ENCODE data around the gene DYRK1A.
A peak's percentile ranks its signal among the peaks of the same experiment; 100 is the strongest.
"Not testable (repeated sequence)": the region's sequence is repeated elsewhere in the genome, so short reads cannot be mapped to it uniquely, and the experiment has no call there.

Gene DYRK1A

DNA sequence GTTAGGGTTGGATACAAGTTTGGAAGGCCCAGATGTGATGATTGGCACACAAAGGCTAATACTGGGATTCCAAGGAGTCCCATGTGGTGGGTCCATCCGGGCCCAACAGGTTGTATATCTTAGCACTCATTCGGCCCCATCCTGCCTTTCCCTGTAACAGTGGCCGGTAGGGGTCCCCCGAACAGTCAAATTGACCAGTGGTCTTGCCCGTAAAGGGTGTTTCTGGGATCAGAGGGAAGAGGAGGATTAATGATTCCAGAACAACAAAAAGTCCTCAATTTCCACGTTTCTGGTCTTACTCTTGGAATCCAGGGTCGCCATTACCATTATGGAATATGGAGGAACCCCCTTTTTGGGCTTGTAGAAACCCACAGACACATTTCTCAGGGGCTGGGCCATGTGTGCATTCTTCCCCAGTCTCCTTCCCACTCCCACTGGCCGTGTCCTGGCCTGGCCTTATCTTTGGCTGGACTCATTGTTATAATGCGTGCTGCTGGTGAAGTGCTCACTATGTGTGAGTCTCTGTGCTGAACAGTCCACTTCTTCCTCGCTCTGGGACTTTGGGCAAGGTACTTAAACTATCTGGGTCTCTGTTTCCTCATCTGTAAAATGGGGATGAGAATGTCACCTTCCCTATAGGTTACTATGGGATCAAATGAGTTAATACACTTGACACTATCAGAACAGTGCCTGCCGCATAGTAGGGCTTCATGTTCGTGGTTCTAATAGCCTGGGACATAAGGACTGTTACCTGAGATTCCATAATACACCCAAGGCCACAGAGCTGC is 161.8 kb downstream of the DYRK1A start:
- no peak for DNase-seq (ENCODE audit: low read depth)

DNA sequence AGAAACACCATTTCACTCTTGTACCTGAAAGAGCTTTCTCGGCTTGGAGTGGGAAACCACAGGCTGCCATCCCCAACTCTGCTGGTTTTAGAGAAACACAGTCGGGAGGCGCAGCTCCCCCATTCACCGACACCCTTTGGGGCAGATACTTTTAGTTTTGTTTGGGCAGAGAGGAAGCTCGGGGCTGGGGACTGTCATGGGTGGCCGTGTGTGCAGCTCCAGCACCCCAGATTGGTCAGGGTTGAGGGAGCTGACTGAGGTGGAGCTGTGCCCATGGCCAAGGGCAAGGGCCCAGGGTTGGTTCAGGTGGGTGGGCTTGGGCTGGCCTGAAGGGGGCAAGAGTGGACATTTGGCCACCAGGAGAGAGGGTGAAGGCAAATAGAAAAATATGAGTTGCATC is 163.1 kb downstream of the DYRK1A start:
- DNase-seq (ENCODE audit: low read depth): no peak

DNA sequence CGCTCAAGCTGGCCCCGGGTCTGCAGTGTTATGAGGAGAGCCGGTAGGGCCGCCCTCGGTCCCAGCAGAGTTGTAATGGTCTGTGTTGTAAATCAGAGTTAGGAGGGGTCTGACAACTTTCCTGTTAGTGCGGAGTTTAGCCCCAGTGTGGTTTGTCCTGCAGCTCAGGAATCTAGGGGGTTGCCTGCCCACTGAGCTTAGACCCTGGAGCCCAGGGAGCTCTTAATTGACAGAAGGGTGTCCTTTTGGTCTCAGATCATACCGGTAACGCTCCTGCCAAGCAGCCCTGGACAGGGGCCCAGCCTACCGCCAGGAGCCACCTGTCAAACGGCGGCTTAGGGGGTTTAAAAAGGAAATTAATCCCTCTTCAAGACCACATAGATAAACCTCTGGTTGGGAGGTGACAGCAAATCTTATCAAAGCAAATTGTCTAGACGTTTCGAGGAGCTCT is 164.4 kb downstream of the DYRK1A start:
- no peak for DNase-seq (ENCODE audit: low read depth)

DNA sequence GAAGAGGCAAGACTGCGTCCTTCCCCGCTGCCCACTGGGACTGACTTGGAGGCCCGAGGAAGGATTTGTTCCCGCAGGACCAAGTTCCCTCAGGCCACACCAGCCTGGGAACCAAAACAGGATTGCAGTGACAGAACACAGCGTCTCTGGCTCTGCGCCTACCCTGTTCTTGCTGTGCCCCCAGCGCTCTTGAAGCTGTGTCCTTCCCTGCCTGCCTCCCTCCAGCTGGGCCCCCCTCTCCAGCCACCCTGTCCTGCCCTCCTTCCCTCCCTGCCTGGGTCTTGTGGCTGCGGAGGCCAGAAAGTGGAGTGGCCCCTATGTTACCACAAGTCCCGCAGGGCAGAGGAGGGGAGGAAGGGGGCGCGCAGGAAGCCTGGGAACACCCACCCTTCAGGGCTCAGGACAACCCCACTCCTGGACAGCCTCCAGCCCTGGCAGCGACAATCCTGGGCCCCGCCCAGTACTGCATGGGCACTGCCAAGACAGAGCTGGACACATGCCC is 164.9 kb downstream of the DYRK1A start:
- DNase-seq (ENCODE audit: low read depth): no peak

DNA sequence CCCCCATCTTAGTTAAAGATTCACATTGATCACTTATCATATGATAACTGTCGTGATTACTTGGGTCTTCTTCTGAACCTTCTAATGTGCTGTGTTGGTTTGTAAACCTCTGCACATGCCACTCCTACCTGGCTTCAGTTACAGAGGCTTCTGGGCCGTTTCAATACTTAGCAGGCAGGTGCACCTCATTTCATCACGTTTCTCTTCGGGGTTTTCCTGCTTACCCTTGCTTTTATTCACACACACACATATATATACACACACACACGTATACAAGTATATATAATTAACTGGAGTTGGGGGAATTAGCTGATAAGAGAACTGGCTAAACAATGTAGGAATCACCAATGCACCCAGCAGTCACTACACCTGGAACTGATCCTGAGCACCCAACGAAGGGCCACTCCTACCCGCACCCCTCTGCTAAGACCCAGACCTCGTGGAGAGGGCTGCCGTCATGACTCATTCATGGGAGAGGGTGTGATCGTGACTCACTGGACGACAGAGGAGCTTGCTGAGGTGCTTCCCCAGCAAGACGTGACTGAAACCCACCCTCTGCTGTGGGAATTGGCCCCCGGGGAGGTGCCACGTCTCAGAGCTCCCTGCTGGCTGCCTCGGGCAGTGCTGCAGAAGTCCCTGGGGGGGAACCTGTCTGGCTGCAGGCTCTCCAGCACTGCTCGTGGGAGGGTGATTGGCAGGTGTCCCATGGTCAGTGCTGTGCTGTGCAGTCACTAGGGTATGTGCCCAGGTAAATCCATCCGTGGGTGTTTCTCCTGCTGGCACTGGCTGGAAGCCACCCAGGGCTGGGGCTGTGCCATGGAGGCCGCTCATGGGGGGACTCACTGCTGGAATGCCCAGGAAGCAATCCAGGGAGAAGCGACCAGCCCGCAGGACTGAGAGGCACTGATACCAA is 166.6 kb downstream of the DYRK1A start:
- peak; percentile 6 for DNase-seq (ENCODE audit: low read depth)

DNA sequence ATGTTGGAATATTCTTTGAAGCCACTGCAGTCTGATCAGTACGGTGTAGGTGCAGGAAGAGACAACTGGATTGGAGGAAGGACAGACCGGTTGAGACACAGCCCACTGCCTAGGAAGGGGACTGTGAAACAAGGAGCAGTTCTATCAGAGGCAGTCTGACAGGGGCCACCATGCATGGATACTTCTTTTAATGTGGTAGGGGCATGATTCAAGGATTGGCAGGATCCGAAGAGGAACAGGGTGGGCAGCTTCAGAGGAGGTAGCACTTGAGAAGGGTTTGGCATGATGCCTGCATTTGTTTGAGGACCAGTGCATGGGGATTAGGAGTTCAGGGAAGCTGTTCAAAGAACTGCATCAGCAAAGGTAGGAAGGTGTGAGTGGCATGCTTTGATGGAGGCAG is 167.9 kb downstream of the DYRK1A start:
- no peak for DNase-seq (ENCODE audit: low read depth)

DNA sequence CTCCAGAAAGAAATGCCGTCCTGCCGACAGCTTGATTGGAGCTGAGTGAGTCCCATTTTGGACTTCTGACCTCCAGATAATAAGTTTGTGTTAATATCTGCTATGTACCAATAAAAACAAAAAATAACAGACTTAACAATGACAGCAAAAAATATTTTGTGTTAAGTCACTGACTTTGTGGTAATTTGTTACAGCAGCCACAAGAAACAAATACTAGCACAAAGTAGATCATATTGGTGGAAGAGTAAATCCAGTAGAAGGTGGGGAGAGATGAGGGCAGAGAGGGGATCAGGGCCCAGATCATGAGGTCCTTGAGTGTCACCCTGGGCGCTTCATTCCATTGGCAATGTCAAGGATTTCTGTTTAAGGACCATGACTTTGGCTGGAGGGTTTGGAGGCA is 168.6 kb downstream of the DYRK1A start:
- no peak for DNase-seq (ENCODE audit: low read depth)

DNA sequence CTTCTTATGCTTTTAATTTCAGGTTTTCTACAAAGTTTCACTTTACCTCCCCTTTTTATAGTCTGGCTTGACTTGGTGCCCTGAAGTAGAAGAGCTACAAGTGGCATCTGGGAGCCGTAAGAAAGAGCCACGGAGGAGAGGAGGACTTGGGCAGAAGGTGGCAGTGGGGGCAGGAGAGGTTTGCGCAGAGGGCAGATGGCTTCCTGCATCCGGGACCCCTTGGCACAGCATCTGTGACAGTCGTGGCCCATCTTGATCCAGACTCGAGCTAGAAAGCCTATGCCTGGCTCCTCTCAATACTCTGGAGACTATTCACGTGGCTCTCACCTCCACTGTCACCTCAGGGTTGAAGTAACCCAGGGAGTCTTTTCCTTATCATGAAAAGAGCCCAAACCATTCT is 169.1 kb downstream of the DYRK1A start:
- no peak for DNase-seq (ENCODE audit: low read depth)

DNA sequence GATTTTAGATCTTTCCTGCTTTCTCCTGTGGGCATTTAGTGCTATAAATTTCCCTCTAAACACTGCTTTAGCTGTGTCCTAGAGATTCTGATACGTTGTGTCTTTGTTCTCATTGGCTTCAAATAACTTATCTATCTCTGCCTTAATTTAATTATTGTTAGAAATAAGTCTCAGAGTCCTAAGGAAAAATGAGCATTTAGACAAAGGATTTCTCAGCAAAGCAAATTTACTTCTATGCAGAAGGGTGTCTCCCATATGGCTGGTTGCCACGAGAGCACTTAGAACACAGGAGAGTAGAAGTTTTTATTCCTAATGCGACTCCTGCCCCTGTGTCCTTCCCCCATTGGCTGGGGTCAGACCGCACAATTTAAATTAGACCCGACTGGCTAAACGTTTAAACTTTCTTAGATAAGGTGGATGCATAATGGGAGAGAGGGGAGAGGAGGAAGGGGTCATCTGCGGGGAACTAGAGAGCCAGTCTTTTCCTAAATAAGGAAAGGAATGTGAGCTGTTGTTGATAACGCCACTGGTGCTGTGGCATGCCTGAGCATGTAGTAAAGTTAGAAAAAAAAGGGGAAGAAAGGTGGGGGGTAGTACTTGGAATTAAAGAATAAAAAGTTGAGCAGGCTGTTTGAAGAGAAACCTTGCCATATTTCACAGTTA is 170.2 kb downstream of the DYRK1A start:
- DNase-seq (ENCODE audit: low read depth): no peak

DNA sequence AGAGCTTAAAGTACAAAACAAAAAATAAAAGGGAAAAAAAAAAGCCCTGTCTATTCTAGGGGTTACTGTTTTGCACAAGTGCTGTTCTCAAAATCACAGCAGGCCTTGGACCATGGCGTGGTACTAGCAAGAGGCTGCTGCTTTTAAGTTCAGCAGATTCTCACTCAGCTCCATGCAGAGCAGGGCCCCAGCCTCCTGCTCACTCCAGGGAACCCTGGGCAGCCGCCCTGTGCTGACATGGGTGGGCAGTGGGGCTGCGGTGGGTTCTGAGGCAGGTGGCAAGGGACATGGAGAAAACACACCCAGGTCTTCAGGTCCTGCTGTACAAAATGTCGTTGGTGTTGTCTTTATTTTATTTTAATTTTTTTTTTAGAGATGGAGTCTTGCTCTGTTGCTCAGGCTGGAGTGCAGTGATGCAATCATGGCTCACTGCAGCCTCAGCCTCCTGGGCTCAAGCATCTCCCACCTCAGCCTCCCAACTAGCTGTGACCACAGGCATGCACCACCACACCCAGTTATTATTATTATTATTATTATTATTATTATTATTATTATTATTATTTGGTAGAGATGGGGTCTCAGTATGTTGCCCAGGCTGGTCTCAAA is 170.9 kb downstream of the DYRK1A start:
- no peak for DNase-seq (ENCODE audit: low read depth)

DNA sequence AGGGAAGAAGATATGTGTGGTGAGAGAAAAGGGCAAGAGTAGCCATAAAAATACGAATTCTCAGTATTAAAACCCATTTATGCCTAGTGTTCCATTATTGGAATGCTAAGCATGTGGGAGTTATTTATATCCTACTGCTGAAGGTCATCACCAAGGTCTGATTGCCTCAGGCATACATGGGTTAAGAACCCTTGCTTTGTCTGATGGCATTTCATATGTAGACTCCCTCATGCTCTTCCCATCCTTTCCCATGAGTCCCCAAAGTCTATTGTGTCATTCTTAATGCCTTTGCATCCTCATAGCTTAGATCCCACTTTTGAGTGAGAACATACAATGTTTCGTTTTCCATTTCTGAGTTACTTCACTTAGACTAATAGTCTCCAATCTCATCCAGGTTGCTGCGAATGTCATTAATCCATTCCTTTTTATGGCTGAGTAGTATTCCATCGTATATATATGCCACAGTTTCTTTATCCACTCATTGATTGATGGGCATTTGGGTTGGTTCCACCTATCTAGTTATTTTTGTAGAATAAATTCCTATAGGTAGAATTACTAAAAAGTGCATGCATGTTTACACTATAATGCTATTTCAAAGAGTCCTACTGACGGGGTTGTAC is 172.5 kb downstream of the DYRK1A start:
- DNase-seq (ENCODE audit: low read depth): no peak

DNA sequence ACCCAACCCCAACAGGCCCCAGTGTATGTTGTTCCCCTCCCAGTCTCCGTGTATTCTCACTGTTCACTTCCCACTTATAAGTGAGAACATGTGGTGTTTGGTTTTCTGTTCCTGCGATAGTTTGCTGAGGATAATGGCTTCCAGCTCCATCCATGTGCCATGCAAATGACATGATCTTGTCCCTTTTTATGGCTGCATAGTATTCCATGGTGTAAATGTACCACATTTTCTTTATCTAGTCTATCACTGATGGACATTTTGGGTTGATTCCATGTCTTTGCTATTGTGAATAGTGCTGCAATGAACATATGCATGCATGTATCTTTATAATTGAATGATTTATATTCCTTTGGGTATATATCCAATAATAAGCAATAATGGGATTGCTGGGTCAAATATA is 174.6 kb downstream of the DYRK1A start:
- DNase-seq (ENCODE audit: low read depth): not testable (repeated sequence)

DNA sequence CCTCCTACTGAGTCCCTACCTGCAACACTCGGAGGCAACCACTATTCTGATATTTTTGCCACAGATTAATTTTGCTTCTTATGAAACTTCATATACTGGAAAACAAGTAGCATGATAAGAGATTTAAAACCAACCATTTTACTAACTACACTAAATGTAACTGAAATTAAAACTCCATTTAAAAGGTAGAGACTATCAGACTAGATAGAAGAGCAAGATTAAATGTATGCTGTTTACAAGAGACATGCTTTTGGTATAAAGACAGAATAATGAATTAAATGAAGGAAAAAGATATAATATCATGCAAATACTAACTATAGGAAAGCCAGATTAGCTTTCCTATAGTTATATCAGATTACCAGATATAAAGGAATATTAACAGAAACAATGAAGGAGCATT is 175.9 kb downstream of the DYRK1A start:
- no peak for DNase-seq (ENCODE audit: low read depth)

DNA sequence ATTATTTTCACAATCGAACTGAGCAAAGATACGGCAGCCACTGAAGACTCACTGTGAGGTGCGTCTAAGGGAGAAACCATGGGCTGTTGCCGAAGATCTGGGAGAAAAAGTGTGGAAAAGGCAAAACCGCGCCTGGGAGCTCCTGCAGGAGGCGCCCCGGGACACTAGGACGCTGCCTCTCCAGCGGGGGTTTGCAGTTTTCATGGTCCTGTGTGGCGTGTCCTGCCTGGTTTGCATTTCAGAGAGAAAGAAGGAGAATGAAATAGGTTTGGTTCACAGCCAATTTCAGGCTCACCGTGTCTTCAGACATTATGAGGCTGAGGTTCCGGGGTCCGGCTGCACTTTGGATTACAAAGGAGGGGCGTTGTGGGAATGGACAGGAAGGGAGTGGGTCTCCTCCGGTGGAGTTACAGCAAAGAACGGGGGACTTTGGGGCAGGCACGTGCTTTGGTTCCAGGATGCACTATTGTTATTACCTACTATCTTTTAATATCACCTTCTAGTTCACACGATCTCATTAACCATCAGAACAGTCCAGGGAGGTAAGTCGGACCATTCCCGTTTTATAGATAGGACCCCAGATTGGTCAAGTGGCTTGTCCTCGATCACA is 179.8 kb downstream of the DYRK1A start:
- DNase-seq (ENCODE audit: low read depth): no peak

DNA sequence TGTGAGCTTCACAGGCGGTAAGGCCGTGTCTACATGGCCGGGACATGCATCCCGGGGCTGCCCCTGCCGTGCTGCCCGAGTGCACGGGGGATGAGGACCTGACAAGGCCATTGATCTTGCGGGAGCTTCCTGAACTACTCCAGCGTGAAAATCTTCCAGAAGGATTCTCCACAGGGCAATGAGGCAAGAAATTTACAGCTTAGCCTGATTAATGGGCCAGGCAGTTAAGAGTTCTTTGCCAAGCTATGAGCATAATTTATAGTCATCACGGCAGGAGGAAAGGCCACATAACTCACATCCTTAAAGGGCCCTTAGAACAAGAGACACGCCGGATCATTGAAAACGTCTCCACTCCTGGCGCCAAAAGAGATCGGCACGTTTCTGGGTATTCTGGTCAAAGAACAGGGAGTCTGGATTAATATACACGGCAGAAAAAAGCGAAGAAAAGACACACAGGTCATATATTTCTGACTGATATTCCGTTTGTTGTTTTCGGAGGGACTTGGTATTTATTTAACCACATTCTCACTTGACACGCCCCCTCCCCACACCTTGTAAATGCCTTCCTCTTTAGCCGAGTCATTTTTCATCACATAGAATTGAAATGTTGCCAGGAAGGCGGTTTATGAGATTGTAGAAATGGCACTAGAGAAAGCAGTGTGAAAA is 180.5 kb downstream of the DYRK1A start:
- DNase-seq (ENCODE audit: low read depth): no peak

DNA sequence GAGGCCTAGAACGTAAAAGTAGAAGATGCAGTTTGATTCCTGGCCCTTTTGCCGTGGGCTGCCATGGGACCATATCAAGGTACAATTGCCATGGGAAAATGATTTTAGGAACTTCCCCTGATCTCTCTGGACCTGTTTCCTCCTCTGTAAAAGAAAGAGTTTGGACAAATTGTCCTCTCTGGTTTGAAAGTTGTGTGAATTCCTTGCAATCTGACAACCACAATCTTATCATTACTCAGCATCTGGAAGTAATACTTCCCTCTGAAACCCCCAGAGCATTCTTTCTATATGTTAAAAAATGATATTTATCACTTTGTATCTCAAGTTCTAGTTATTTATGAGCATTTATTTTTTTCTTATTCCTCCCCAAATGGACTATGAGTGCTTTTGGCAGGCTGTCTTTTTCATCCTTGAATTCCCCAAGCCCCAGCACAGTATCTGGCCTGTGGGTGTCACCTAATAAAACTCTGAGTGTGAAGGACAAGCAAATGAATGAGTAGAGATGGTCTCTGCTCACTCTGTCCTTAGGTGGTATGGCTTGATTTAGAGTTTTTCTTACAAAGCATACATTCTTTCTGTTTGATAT is 181.1 kb downstream of the DYRK1A start:
- DNase-seq (ENCODE audit: low read depth): no peak

DNA sequence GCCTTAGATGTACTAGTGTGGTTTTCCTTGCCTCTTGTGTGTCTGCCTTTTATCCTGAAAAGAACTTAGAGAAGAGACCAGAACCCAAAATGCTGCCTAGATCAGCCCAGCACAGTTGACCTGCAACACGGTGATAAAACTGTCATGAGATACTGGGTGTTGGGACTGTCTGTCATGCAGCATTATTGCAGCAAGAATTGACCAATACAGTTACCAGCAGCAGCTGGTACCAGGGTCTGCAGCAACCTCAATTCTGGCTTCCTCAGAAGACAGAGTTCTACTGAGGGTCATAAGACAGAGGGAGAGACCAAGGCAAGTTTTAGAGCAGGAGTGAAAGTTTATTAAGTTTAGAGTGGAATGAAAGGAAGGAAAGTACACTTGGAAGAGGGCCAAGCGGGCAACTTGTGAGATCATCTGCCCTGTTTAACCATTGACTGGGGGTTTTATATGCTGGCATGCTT is 182.0 kb downstream of the DYRK1A start:
- no peak for DNase-seq (ENCODE audit: low read depth)

DNA sequence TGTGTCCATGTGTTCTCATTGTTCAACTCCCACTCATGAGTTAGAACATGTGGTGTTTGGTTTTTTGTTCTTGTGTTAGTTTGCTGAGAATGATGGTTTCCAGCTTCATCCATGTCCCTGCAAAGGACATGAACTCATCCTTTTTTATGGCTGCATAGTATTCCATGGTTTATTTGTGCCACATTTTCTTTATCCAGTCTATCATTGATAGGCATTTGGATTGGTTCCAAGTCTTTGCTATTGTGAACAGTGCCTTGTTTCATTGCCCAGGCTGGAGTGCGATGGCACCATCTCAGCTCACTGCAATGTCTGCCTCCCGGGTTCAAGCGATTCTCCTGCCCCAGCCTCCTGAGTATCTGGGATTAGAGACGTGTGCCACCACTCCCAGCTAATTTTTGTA is 183.2 kb downstream of the DYRK1A start:
- DNase-seq (ENCODE audit: low read depth): not testable (repeated sequence)

DNA sequence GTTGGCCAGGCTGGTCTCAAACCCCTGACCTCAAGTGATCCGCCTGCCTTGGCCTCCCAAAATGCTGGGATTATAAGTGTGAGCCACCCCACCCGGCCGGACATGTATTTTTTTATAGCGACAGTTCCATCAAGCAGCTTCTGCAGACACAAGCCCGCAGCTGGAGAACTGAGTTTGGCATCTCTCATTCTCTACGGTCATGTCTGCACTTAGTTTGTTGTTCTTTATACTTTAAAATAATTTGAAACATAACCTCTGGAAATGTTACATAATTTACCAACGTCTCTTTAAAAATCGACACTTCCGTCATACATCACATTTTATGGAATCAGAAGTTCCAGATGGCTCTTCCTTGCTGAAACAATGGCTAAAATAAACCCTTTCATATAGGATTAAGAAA is 183.6 kb downstream of the DYRK1A start:
- no peak for DNase-seq (ENCODE audit: low read depth)
